CD4-positive, alpha-beta T cell treated with Interleukin-4 for 1 hour (primary cell): ENCODE data around the gene SEBOX.

Experiments used
- DNase-seq, 2 donors: peaks; one replicate each; pipeline ENCODE4 v3.0.0-alpha.2; 2020 to 2022

The SEBOX gene

DNA sequence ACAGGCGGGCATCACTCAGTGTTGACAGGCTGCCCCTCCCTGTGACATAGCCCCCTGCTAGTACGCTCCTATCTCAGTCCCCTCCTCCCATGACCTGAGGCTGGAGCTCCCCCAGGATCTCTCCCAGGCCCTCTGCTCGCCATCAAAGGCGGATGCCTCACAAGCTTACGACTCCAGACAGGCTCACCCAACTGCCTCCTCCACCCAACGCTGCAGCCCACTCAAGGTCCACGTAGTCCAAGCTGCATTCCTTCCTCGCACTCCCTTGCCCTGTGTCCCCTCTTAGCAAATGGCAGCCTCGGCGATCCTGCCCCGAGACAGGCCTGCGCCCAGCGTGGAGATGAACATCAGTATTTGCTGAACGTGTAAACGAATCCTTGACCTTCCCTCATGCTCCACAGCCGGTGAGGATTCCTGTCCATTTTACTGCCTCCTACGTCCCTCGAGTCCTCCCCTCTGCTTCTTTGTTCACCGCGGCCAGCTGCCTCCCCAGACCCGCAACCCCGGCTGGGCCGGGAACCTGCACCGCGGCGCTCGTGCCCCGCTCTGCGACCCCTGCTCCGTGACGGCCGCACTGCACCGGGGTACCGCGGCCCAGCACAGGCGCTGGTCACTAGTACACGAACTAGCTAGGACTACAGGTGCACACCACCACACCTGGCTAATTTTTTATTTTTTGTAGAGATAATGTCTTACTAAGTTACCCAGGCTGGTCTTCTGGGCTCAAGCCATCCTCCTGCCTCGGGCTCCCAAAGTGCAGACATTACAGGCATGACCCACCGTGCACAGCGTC, 46.8 kb downstream of the SEBOX start:
- no peak for DNase-seq

DNA sequence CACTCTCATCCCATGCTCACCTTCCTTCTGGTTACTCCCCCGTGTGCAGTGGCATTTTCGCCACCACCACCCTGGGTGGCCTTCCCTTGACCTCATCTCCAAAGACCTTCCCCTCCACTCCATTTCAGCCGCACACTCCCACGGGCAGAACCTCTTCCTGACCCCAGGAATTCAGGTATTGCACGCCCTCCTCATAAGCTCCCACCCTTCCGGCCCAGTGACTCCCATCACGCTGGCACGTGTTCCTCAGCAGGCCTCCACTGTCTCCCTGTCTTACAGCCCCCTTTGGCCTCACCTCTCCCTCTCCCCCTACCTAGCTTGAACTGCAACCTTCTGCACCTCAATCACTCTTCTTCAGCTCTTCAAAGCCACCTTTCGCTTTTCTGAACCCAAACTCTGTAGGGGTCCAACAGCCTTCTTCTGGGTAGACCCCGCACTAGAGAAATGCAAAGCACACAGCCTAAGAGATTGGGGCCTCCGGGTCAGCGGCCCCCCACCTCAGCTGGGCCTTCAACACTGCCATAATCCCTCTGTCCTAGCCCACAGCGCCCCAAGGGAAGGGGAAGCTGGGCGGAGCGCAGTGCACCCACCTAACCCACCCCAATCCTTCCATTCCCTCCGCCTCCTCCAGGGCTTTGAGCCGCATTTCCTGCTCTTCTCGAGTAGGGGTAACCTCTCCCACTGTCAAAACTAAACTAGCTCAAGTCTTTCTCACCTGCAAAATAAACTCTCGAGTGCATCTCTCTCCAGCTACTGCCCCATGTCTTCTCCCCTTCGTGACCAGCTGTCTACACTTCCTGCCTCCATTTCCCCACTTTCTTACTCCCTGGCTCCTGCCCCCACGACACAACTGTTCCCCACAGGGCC, 47.7 kb downstream of the SEBOX start:
- DNase-seq = no peak

DNA sequence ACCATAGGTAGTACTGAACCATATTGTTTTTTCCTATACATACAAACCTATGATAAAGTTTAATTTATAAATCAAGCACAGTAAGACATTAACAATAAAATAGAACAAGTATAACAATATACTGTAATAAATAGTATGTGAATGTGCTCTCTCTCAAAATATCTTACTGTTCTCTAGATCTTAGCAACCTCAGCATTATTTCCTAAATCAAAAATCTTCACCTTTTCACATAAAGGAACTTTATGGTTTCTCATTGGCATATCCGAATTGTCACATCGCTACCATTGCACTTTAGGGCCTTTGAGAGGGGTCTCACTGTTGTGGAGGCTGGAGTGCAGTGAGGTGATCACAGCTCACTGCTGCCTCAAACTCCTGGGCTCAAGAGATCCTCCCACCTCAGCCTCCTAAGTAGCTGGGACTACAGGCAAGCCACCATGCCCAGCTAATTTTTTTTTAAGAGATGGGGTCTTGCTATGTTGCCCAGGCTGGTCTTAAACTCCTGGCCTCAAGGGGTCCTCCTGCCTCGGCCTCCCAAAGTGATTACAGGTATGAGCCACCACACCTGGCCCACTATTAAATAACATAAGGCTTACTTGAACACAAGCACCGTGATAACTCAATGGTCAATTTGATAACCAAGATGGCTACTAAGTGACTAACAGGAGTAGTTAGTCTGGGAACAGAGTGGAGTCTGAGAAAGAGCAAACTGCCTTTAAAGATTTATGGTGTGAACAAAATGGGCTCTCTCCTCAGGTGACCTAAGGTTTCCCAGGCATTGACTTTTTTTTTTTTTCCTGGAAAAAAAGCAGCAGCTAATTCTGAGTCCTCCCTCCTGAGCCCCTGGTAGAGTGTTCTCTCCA, 48.9 kb downstream of the SEBOX start:
- DNase-seq = no peak

DNA sequence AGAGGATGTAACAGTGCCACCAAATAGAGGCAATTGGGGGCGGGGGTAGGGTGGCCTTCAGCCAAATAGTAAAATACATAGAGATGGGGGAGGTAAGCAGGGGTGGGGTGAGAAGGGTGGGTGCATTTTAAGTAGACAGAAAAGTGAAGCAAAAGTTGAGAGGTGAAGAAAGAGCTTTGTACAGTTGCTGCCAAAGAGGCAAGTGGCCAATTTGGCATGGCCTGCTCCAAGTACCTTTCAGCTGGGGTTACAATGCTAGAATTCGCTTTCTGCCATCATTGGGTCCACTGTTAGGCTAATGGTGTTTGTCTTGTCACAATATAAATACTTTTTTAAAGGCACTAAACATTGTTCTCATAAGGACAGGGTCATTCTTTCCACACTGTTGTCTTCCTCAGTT, 51.2 kb downstream of the SEBOX start:
- no peak for DNase-seq
